GM21786 (cell line): ENCODE results near the gene RXRA.

Source experiments
- ATAC-seq: cut with Tn5 transposase; IDR thresholded peaks from one replicate; pipeline ENCODE4 v1.9.1; 2021; ENCODE audit not compliant: unreplicated experiment

Gene RXRA

GRCh38 chr9:134461426-134461982, 135.2 kb downstream of the RXRA start:
- no peak for ATAC-seq

GRCh38 chr9:134462318-134462717, 136.1 kb downstream of the RXRA start:
- ATAC-seq: no peak

GRCh38 chr9:134463280-134463679, 137.0 kb downstream of the RXRA start:
- ATAC-seq: no peak

- ATAC-seq: no peak
Measured at GRCh38 chr9:134466869-134467616, 140.8 kb downstream of the RXRA start.

GRCh38 chr9:134468358-134468757, 142.1 kb downstream of the RXRA start:
- no peak for ATAC-seq

- ATAC-seq: no peak
Measured at GRCh38 chr9:134469041-134469875, 143.0 kb downstream of the RXRA start.

- ATAC-seq: no peak
Measured at GRCh38 chr9:134472256-134472655, 146.0 kb downstream of the RXRA start.

- no peak for ATAC-seq
Measured at GRCh38 chr9:134473141-134474054, 147.1 kb downstream of the RXRA start.

GRCh38 chr9:134474055-134474370, 147.8 kb downstream of the RXRA start:
- no peak for ATAC-seq

- no peak for ATAC-seq
Measured at GRCh38 chr9:134475011-134475790, 148.9 kb downstream of the RXRA start.

GRCh38 chr9:134476272-134476941, 150.2 kb downstream of the RXRA start:
- ATAC-seq: no peak

GRCh38 chr9:134476942-134477335, 150.7 kb downstream of the RXRA start:
- no peak for ATAC-seq

- ATAC-seq: no peak
Measured at GRCh38 chr9:134477342-134477925, 151.2 kb downstream of the RXRA start.

GRCh38 chr9:134477927-134478326, 151.7 kb downstream of the RXRA start:
- no peak for ATAC-seq

- no peak for ATAC-seq
Measured at GRCh38 chr9:134481762-134482161, 155.5 kb downstream of the RXRA start.

- no peak for ATAC-seq
Measured at GRCh38 chr9:134482226-134482625, 156.0 kb downstream of the RXRA start.

GRCh38 chr9:134483361-134484184, 157.3 kb downstream of the RXRA start:
- no peak for ATAC-seq

- no peak for ATAC-seq
Measured at GRCh38 chr9:134484479-134484878, 158.2 kb downstream of the RXRA start.

- no peak for ATAC-seq
Measured at GRCh38 chr9:134485653-134486052, 159.4 kb downstream of the RXRA start.
